ENCODE measurements around the gene MDN1.

GRCh38 chr6:89777455-89777854 is 42.1 kb downstream of the MDN1 start:
- TF ChIP-seq GATA2 (IDR thresholded peaks at IDR 0.05; ENCODE audit: low read depth, low read length) (no peak), GATA3 (IDR thresholded peaks at IDR 0.05; ENCODE audit: low read depth, low read length) (no peak)

All from SH-SY5Y (cell line).